ENCODE results near the gene UTP25.
"Not testable (repeated sequence)": the region's sequence is repeated elsewhere in the genome, so short reads cannot be mapped to it uniquely, and the experiment has no call there.

- not testable (repeated sequence) for TF ChIP-seq ZFP30 (CRISPR knock-in tag; IDR thresholded peaks at IDR 0.05); RARB (CRISPR knock-in tag; IDR thresholded peaks at IDR 0.05); TOX (CRISPR knock-in tag; IDR thresholded peaks at IDR 0.05; ENCODE audit: borderline replicate concordance); CSDC2 (CRISPR knock-in tag; IDR thresholded peaks at IDR 0.05); ARNTL (CRISPR knock-in tag; IDR thresholded peaks at IDR 0.05; ENCODE audit: borderline replicate concordance, low read depth); ZNF565 (CRISPR knock-in tag; conservative IDR thresholded peaks at IDR 0.05; ENCODE audit: low read depth); OSR1 (CRISPR knock-in tag; IDR thresholded peaks at IDR 0.05); ESRRG (CRISPR knock-in tag; IDR thresholded peaks at IDR 0.05); CREB5 (CRISPR knock-in tag; IDR thresholded peaks at IDR 0.05; ENCODE audit: low read depth)
These were observed 34.1 kb upstream of the UTP25 start for GRCh38 chr1:209793711-209794110.
